ENCODE data around the gene SMARCA4. TPM values are rescaled to one million over a fixed set of nuclear protein-coding genes. Genes with fewer than 3 reads are reported as not detected.

The SMARCA4 gene
- total and polyA plus RNA-seq, 7 experiments from 2014 or later, result 11.8 to 126 (median 102) TPM

DNA sequence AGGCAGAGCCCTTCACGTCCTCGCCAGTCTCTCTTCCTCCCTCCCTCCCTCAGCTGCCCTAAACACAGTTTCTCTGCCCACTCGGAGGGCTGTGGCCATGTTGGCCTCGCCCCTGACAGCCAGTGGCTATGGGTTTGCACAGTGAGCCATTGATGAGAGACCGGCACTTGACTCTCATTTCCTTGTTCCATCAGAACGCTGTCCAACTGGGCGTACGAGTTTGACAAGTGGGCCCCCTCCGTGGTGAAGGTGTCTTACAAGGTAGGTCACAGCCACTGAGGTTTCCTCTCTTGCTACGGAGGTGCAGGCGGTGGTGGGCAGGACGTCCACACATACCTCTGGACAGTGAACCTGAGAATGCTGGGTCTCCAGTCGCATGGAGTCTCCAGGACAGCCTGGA lies 57.9 kb downstream of the SMARCA4 start:
- H3K36me3 Mint-ChIP-seq, result peaks cover 0 to 45% (median 10%) of the 10 kb centered on the region in 5 donors
- Histone ChIP-seq H3K9me3 (ENCODE audit: control insufficient read depth in 2 of 3, low read length in 3 of 3) (no peaks in the 10 kb centered on the region), H3K4me3 (ENCODE audit: low read length) (no peak overlapping the region), H3K4me1 (ENCODE audit: control insufficient read depth in 2 of 2, insufficient read depth in 2 of 2, low read length in 2 of 2) (no peaks in the 10 kb centered on the region), H3K36me3 (ENCODE audit: control insufficient read depth in 2 of 3, insufficient read depth in 3 of 3, low read length in 3 of 3) (peaks cover 0 to 97% (median 36%) of the 10 kb centered on the region in 3 experiments), H3K27me3 (ENCODE audit: control insufficient read depth in 2 of 2, insufficient read depth in 2 of 2, low read length in 2 of 2) (no peaks in the 10 kb centered on the region), H3K27ac (ENCODE audit: low read depth, low read length) (no peak overlapping the region)
- peaks cover 0 to 1% (median 0%) of the 10 kb centered on the region in 7 donors for H3K4me1 Mint-ChIP-seq
- no peak overlapping the region for H3K4me3 Mint-ChIP-seq
- no peaks in the 10 kb centered on the region for H3K27me3 Mint-ChIP-seq
- ATAC-seq (no peak), DNase-seq (no peak)
- POLR2A ChIA-PET, result no interaction called here
- no peaks in the 10 kb centered on the region for H3K9me3 Mint-ChIP-seq
- CTCF ChIA-PET, result no interaction called here
- intact Hi-C loops (cut with micrococcal nuclease), result no loop called here
- peak overlapping the region in 1 of 9 donors; percentile 36 for H3K27ac Mint-ChIP-seq

DNA sequence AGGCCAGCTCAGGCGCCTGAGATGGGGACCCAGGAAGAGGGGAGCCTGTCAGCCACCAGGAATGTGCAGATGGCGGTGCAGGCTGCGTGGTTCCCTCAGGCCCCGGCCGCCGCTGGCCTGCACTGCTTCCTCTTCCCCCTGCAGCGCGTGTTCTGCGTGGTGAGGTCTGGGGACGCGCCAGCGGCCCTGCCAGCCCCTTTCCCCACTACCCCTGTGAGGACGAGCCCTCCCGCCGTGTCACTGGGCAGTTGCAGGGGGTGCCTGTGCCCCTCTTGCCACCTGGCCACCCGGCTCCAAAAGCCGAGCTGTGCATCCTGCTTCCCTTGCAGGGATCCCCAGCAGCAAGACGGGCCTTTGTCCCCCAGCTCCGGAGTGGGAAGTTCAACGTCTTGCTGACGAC lies 58.4 kb downstream of the SMARCA4 start:
- H3K9me3 ChIP-seq (ENCODE audit: control insufficient read depth in 2 of 3, low read length in 3 of 3), result no peaks in the 10 kb centered on the region
- Mint-ChIP-seq H3K36me3 (peaks cover 0 to 42% (median 8%) of the 10 kb centered on the region in 5 donors), H3K27ac (peak overlapping the region in 1 of 9 donors; percentile 80), H3K27me3 (no peaks in the 10 kb centered on the region), H3K4me1 (peaks cover 0 to 1% (median 0%) of the 10 kb centered on the region in 7 donors), H3K9me3 (no peaks in the 10 kb centered on the region), H3K4me3 (no peak overlapping the region)
- POLR2A ChIA-PET, result no interaction called here
- DNase-seq, result no peak
- intact Hi-C loops (cut with micrococcal nuclease), result no loop called here
- no peaks in the 10 kb centered on the region for H3K4me1 ChIP-seq (ENCODE audit: control insufficient read depth in 2 of 2, insufficient read depth in 2 of 2, low read length in 2 of 2)
- H3K36me3 ChIP-seq (ENCODE audit: control insufficient read depth in 2 of 3, insufficient read depth in 3 of 3, low read length in 3 of 3), result peaks cover 0 to 97% (median 32%) of the 10 kb centered on the region in 3 experiments
- no peak for ATAC-seq
- CTCF ChIA-PET, result no interaction called here
- no peaks in the 10 kb centered on the region for H3K27me3 ChIP-seq (ENCODE audit: control insufficient read depth in 2 of 2, insufficient read depth in 2 of 2, low read length in 2 of 2)
- H3K4me3 ChIP-seq (ENCODE audit: low read length), result no peak overlapping the region
- H3K27ac ChIP-seq (ENCODE audit: low read depth, low read length), result no peak overlapping the region

DNA sequence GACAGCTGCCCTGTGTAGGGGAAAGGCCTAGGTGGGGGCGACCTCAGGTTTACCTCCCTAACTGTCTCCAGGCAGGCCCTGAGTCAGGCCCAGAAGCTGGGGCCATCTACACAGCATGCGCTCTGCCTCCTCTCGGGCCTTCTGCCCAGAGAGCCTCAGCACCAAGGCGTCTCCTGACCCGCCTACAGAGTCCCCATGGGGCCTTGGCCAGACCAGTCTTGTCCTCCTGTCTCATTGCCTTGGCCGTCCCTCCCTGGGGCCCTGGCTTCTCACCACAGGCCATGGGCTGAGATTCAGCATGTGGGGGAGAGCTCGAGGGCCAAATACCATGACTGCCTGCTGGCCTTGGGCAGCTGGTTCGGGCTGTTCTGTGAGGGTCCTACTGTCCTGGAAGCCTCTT lies 59.0 kb downstream of the SMARCA4 start:
- DNase-seq, result no peak

DNA sequence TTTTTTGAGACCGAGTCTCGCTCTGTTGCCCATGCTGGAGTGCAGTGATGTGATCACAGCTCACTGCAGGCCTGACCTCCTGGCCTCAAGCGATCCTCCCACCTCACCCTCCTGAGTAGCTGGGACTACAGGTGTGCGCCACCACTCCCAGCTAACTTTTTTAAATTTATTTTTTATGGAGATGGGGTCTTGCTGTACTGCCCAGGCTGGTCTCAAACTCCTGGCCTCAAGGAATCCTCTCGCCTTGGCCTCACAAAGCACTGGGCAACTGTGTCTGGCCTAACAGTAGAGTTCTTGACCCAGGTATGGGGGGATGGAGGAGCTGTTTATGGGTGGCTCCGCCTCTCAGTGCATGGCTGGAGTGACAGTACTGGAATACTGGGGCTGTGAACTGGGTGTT lies 59.6 kb downstream of the SMARCA4 start:
- H3K4me1 ChIP-seq (ENCODE audit: control insufficient read depth in 2 of 2, insufficient read depth in 2 of 2, low read length in 2 of 2), result no peaks in the 10 kb centered on the region
- ATAC-seq (no peak), DNase-seq (no peak)
- peaks cover 0 to 98% (median 28%) of the 10 kb centered on the region in 3 experiments for H3K36me3 ChIP-seq (ENCODE audit: control insufficient read depth in 2 of 3, insufficient read depth in 3 of 3, low read length in 3 of 3)
- Mint-ChIP-seq H3K9me3 (no peaks in the 10 kb centered on the region), H3K4me1 (no peaks in the 10 kb centered on the region), H3K4me3 (no peak overlapping the region), H3K36me3 (peaks cover 0 to 36% (median 6%) of the 10 kb centered on the region in 5 donors), H3K27ac (no peak overlapping the region), H3K27me3 (no peaks in the 10 kb centered on the region)
- H3K27ac ChIP-seq (ENCODE audit: low read depth, low read length), result no peak overlapping the region
- intact Hi-C loops (cut with micrococcal nuclease), result no loop called here
- no peaks in the 10 kb centered on the region for H3K9me3 ChIP-seq (ENCODE audit: control insufficient read depth in 2 of 3, low read length in 3 of 3)
- ChIA-PET POLR2A (no interaction called here), CTCF (no interaction called here)
- no peak overlapping the region for H3K4me3 ChIP-seq (ENCODE audit: low read length)
- no peaks in the 10 kb centered on the region for H3K27me3 ChIP-seq (ENCODE audit: control insufficient read depth in 2 of 2, insufficient read depth in 2 of 2, low read length in 2 of 2)

More for the DNA sequence above, 59.0 kb downstream of the SMARCA4 start:
- peaks cover 0 to 98% (median 32%) of the 10 kb centered on the region in 3 experiments for H3K36me3 ChIP-seq (ENCODE audit: control insufficient read depth in 2 of 3, insufficient read depth in 3 of 3, low read length in 3 of 3)
- no peak overlapping the region for H3K27ac ChIP-seq (ENCODE audit: low read depth, low read length)
- no peaks in the 10 kb centered on the region for H3K9me3 ChIP-seq (ENCODE audit: control insufficient read depth in 2 of 3, low read length in 3 of 3)
- Mint-ChIP-seq H3K27me3 (no peaks in the 10 kb centered on the region), H3K4me3 (no peak overlapping the region), H3K27ac (peak overlapping the region in 1 of 9 donors; percentile 80), H3K9me3 (no peaks in the 10 kb centered on the region), H3K4me1 (peaks cover 0 to 1% (median 0%) of the 10 kb centered on the region in 7 donors), H3K36me3 (peaks cover 0 to 42% (median 4%) of the 10 kb centered on the region in 5 donors)
- ChIA-PET CTCF (no interaction called here), POLR2A (no interaction called here)
- H3K27me3 ChIP-seq (ENCODE audit: control insufficient read depth in 2 of 2, insufficient read depth in 2 of 2, low read length in 2 of 2), result no peaks in the 10 kb centered on the region
- H3K4me3 ChIP-seq (ENCODE audit: low read length), result no peak overlapping the region
- intact Hi-C loops (cut with micrococcal nuclease), result no loop called here
- no peaks in the 10 kb centered on the region for H3K4me1 ChIP-seq (ENCODE audit: control insufficient read depth in 2 of 2, insufficient read depth in 2 of 2, low read length in 2 of 2)
- no peak for ATAC-seq

DNA sequence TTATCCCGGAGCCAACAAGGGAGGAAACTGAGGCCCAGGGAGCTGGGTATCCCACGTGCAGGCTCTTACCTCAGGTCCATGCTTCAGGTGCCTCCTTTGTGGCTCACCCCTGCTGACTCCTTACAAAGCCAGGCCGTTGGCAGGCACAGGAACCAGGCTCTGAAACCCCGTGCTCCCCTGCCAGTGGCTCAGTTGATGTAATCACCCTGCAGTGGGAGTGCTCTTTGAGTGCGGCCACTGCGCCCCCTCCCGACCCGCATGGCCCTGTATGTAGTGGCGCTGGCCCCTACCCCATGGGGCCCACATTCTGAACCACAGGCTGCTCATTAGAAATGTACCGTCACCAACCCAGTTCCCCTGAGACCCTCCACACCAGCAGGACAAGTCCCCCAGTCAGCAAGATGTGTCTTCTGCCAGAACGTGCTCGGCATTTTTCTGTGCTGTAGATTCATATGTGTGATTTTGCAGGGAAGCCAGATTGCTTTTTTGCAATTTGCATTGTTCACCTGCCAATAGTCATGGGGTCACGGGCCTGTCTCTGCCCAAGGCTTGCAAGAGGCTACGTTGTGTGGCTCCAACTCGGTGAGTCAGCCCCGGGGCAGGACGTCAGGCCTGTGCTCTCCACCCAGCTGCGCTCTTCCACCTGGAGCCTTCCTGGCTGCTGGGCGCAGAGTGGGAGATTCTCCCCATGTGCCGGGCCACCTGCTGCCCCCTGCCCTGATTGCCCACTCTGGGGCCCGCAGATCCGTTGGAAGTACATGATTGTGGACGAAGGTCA lies 60.3 kb downstream of the SMARCA4 start:
- Mint-ChIP-seq H3K27me3 (no peaks in the 10 kb centered on the region), H3K4me1 (no peaks in the 10 kb centered on the region), H3K27ac (no peak overlapping the region), H3K9me3 (no peaks in the 10 kb centered on the region), H3K4me3 (no peak overlapping the region), H3K36me3 (peaks cover 0 to 43% (median 6%) of the 10 kb centered on the region in 5 donors)
- DNase-seq (no peak), ATAC-seq (no peak)
- Histone ChIP-seq H3K27me3 (ENCODE audit: control insufficient read depth in 2 of 2, insufficient read depth in 2 of 2, low read length in 2 of 2) (no peaks in the 10 kb centered on the region), H3K4me1 (ENCODE audit: control insufficient read depth in 2 of 2, insufficient read depth in 2 of 2, low read length in 2 of 2) (no peaks in the 10 kb centered on the region), H3K36me3 (ENCODE audit: control insufficient read depth in 2 of 3, insufficient read depth in 3 of 3, low read length in 3 of 3) (peaks cover 0 to 99% (median 28%) of the 10 kb centered on the region in 3 experiments), H3K9me3 (ENCODE audit: control insufficient read depth in 2 of 3, low read length in 3 of 3) (no peaks in the 10 kb centered on the region), H3K27ac (ENCODE audit: low read depth, low read length) (no peak overlapping the region), H3K4me3 (ENCODE audit: low read length) (no peak overlapping the region)
- ChIA-PET CTCF (no interaction called here), POLR2A (no interaction called here)
- intact Hi-C loops (cut with micrococcal nuclease), result no loop called here

DNA sequence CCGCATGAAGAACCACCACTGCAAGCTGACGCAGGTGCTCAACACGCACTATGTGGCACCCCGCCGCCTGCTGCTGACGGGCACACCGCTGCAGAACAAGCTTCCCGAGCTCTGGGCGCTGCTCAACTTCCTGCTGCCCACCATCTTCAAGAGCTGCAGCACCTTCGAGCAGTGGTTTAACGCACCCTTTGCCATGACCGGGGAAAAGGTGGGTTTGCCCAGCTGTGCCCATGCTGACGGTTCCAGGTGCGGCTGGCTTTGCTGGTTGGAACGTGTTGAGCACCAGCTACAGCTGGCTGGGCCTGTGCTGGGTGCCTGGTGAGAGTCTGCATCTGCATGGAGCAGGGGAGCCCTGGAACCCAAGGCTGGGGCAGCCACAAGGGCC lies 60.9 kb downstream of the SMARCA4 start:
- no peak overlapping the region for H3K27ac ChIP-seq (ENCODE audit: low read depth, low read length)
- no peaks in the 10 kb centered on the region for H3K9me3 ChIP-seq (ENCODE audit: control insufficient read depth in 2 of 3, low read length in 3 of 3)
- no peak for ATAC-seq
- H3K36me3 Mint-ChIP-seq, result peaks cover 0 to 41% (median 0%) of the 10 kb centered on the region in 5 donors
- peaks cover 0 to 96% (median 23%) of the 10 kb centered on the region in 3 experiments for H3K36me3 ChIP-seq (ENCODE audit: control insufficient read depth in 2 of 3, insufficient read depth in 3 of 3, low read length in 3 of 3)
- H3K27me3 ChIP-seq (ENCODE audit: control insufficient read depth in 2 of 2, insufficient read depth in 2 of 2, low read length in 2 of 2), result no peaks in the 10 kb centered on the region
- H3K4me3 Mint-ChIP-seq, result no peak overlapping the region
- H3K4me1 Mint-ChIP-seq, result no peaks in the 10 kb centered on the region
- H3K9me3 Mint-ChIP-seq, result no peaks in the 10 kb centered on the region
- no peak overlapping the region for H3K27ac Mint-ChIP-seq
- CTCF ChIA-PET, result interaction anchor here (0.6 to 0.9 kb wide), 3 partner anchors 19 to 468 kb away, joined by 3 read pairs; no protein-coding TSS in a partner anchor
- H3K4me1 ChIP-seq (ENCODE audit: control insufficient read depth in 2 of 2, insufficient read depth in 2 of 2, low read length in 2 of 2), result no peaks in the 10 kb centered on the region
- no peaks in the 10 kb centered on the region for H3K27me3 Mint-ChIP-seq
- DNase-seq, result no peak
- H3K4me3 ChIP-seq (ENCODE audit: low read length), result no peak overlapping the region
- intact Hi-C loops (cut with micrococcal nuclease), result no loop called here
- POLR2A ChIA-PET, result no interaction called here

DNA sequence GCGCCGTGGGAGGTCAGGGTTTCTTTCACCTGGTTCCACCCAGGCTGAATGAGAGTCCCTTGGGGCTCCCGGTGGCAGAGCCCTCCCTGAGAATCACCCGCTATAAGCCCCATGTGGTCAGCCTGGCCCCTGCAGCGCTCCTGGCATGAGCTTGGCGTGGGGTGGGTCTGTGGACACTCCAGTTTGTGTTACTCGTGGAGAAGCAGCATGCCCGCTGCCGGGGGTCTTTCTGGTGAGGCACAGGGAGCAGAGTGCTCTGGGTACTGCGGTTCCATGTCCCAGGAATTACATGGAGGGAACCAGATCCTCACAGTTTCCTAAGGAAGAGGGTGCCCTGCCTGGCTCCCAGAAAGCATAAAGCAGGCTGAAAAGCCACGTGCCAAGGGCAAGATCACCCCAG lies 62.2 kb downstream of the SMARCA4 start:
- no peak for ATAC-seq
- Histone ChIP-seq H3K27me3 (ENCODE audit: control insufficient read depth in 2 of 2, insufficient read depth in 2 of 2, low read length in 2 of 2) (no peaks in the 10 kb centered on the region), H3K9me3 (ENCODE audit: control insufficient read depth in 2 of 3, low read length in 3 of 3) (no peaks in the 10 kb centered on the region), H3K27ac (ENCODE audit: low read depth, low read length) (no peak overlapping the region), H3K4me1 (ENCODE audit: control insufficient read depth in 2 of 2, insufficient read depth in 2 of 2, low read length in 2 of 2) (no peaks in the 10 kb centered on the region), H3K4me3 (ENCODE audit: low read length) (no peak overlapping the region), H3K36me3 (ENCODE audit: control insufficient read depth in 2 of 3, insufficient read depth in 3 of 3, low read length in 3 of 3) (peaks cover 0 to 96% (median 25%) of the 10 kb centered on the region in 3 experiments)
- POLR2A ChIA-PET, result no interaction called here
- no peaks in the 10 kb centered on the region for H3K4me1 Mint-ChIP-seq
- intact Hi-C loops (cut with micrococcal nuclease), result no loop called here
- H3K27me3 Mint-ChIP-seq, result no peaks in the 10 kb centered on the region
- H3K9me3 Mint-ChIP-seq, result no peaks in the 10 kb centered on the region
- CTCF ChIA-PET, result no interaction called here
- H3K4me3 Mint-ChIP-seq, result no peak overlapping the region
- no peak overlapping the region for H3K27ac Mint-ChIP-seq
- DNase-seq, result no peak
- H3K36me3 Mint-ChIP-seq, result peaks cover 0 to 43% (median 0%) of the 10 kb centered on the region in 5 donors

Measured in naive thymus-derived CD4-positive, alpha-beta T cell (primary cell).